Melanocyte of skin (primary cell): ENCODE measurements around the gene MRI1. TPM values are rescaled to one million over a fixed set of nuclear protein-coding genes. Genes with fewer than 3 reads are reported as not detected.

Experiments
- small RNA-seq, 2 donors: library from RNA; depleted of rRNA; stranded (forward); fragments of <200 nt; gene quantifications; one replicate each; pipeline ENCODE3, GENCODE V24; 2012
- total RNA-seq, 2 donors: library from RNA; depleted of rRNA; stranded (reverse); fragments of >200 nt; gene quantifications; 2 replicates each; pipeline ENCODE4 v1.2.3, GENCODE V29; 2012

MRI1 gene
- 10 to 100 TPM; 36.8 to 37.6 TPM for total RNA-seq

GRCh38 chr19:13764101-13764807, at the start of gene MRI1:
Gene MRI1, plus strand, starts transcription at chr19:13764522. Its CDS starts 67 bp downstream, at chr19:13764589.

GRCh38 chr19:13774217-13775191, 10.2 kb downstream of the MRI1 start, which contains the start of gene C19orf53:
Gene C19orf53, plus strand, starts transcription at chr19:13774456. Its CDS starts 22 bp downstream, at chr19:13774478.

GRCh38 chr19:13794757-13795589, 30.7 kb downstream of the MRI1 start, which contains the start of gene ZSWIM4:
Gene ZSWIM4, plus strand, starts transcription at chr19:13795443. Its CDS starts 206 bp downstream, at chr19:13795649.

Small RNAs within 50 kb of the gene (small RNA-seq; reads per million reads assigned to genes)
- gene RN7SL619P, result 0 reads per million in 2 donors

Other genes starting within 250 kb of the MRI1 start
- 10 to 100 TPM; 54.7 to 64.6 TPM for gene C19orf53, start 9.9 kb downstream of the MRI1 start, total RNA-seq
- 1 to 10 TPM; 3.3 to 3.4 TPM for gene ZSWIM4, start 30.9 kb downstream of the MRI1 start, total RNA-seq
- gene NANOS3, start 112.6 kb downstream of the MRI1 start, total RNA-seq, result not detected
- 1 to 10 TPM in 1 of 2 donors, under 1 TPM in 1; 1.00 to 1.4 TPM for gene BRME1, start 141.6 kb downstream of the MRI1 start, total RNA-seq
- gene CC2D1A, start 141.7 kb downstream of the MRI1 start, total RNA-seq, result 10 to 100 TPM; 14.3 to 19.3 TPM
- under 1 TPM; under 0.01 to 0.33 TPM for gene PODNL1, start 173.9 kb downstream of the MRI1 start, total RNA-seq
- 10 to 100 TPM; 12.4 to 16.3 TPM for gene DCAF15, start 188.0 kb downstream of the MRI1 start, total RNA-seq
- 1 to 10 TPM; 2.4 to 3.0 TPM for gene RFX1, start 241.8 kb downstream of the MRI1 start, total RNA-seq